Measurements from ENCODE around the gene FZD10. TPM values are rescaled to one million over a fixed set of nuclear protein-coding genes. Genes with fewer than 3 reads are reported as not detected.

Gene FZD10
- polyA plus RNA-seq, 1 donor (not counting 4 experiments of a cell fraction or from before 2014, with no cell fraction given) = 0.55 TPM

DNA sequence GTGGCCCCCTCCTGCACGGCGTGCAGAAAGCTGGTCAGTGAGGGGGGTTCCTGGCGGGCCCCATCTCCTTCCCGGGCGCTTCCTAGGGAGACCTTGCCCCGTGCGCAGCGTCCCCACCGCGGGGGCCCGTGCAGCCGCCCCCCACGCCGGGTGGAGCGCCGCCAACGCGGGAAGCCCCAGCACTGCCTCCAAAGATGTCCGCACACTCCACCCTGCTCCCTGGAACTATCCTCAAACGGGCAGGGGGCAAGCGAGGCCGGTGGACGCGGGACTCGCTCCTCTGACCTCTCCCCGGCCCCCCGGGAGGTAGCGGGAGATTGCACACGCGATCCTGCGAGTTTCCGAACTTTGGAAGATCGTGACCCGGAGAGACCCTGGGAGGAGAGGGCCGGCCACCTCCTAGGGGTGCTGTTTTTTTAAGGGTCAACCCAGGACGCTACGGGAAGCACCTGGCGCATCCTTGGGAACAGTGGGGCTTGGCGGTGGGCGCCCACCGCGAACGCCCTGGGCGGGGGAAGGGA lies 1.5 kb upstream of the FZD10 start:
- Histone ChIP-seq H3K9me1 (ENCODE audit: control insufficient read depth, extremely low read depth, insufficient read depth, low read length) (no peaks in the 10 kb centered on the region), H3K27me3 (ENCODE audit: control insufficient read depth, extremely low read depth, insufficient read depth, low read length) (peaks cover 19% of the 10 kb centered on the region), H3K4me3 (ENCODE audit: control insufficient read depth in 2 of 3, extremely low read depth in 1 of 3, insufficient read depth in 2 of 3, low read depth in 1 of 3, low read length in 3 of 3) (peak overlapping the region; percentile 53 to 86 (median 68)), H3K79me2 (ENCODE audit: control insufficient read depth, insufficient read depth, low read length) (no peaks in the 10 kb centered on the region), H3K9ac (ENCODE audit: control insufficient read depth, extremely low read depth, insufficient read depth, low read length) (peak overlapping the region; percentile 71), H2AFZ (ENCODE audit: control insufficient read depth, low read length) (peak overlapping the region; percentile 42), H3K9me3 (ENCODE audit: control insufficient read depth, low read depth, low read length) (no peaks in the 10 kb centered on the region), H3K27ac (ENCODE audit: control insufficient read depth, insufficient read depth, low read length) (no peak overlapping the region), H3K4me1 (ENCODE audit: control insufficient read depth, extremely low read depth, insufficient read depth, low read length) (peaks cover 3% of the 10 kb centered on the region), H3K36me3 (ENCODE audit: control insufficient read depth in 2 of 2, extremely low read depth in 1 of 2, insufficient read depth in 2 of 2, low read length in 2 of 2) (no peaks in the 10 kb centered on the region), H3K4me2 (ENCODE audit: control insufficient read depth, extremely low read depth, insufficient read depth, low read depth, low read length) (peak overlapping the region; percentile 89), H4K20me1 (ENCODE audit: control insufficient read depth, extremely low read depth, insufficient read depth, low read length) (no peaks in the 10 kb centered on the region)
- TF ChIP-seq EZH2 (IDR thresholded peaks at IDR 0.05; ENCODE audit: low read length) (no peak), CTCF (optimal IDR thresholded peaks at IDR 0.05 in 1 of 3, IDR thresholded peaks at IDR 0.05 in 1 of 3, conservative IDR thresholded peaks at IDR 0.05 in 1 of 3; ENCODE audit: extremely low read depth in 1 of 3, insufficient read depth in 2 of 3, low read length in 3 of 3) (no peak)
- no peak for FAIRE-seq
- dilution Hi-C loops (cut with MboI; ENCODE audit: extremely low pct_ligation_motif_present, low sequenced_read_pairs) = no loop called here
- DNase-seq (ENCODE audit: low read depth, low spot score) = no peak

GRCh38 chr12:130161261-130162243 lies 712 bp upstream of the FZD10 start:
- H3K27me3 ChIP-seq (ENCODE audit: control insufficient read depth, extremely low read depth, insufficient read depth, low read length) = peaks cover 19% of the 10 kb centered on the region
- TF ChIP-seq CTCF (optimal IDR thresholded peaks at IDR 0.05 in 1 of 3, IDR thresholded peaks at IDR 0.05 in 1 of 3, conservative IDR thresholded peaks at IDR 0.05 in 1 of 3; ENCODE audit: extremely low read depth in 1 of 3, insufficient read depth in 2 of 3, low read length in 3 of 3) = no peak
- TF ChIP-seq EZH2 (IDR thresholded peaks at IDR 0.05; ENCODE audit: low read length) = peak; percentile 21
- H3K36me3 ChIP-seq (ENCODE audit: control insufficient read depth in 2 of 2, extremely low read depth in 1 of 2, insufficient read depth in 2 of 2, low read length in 2 of 2) = no peaks in the 10 kb centered on the region

More at GRCh38 chr12:130161261-130162243, 712 bp upstream of the FZD10 start:
- H3K4me2 ChIP-seq (ENCODE audit: control insufficient read depth, extremely low read depth, insufficient read depth, low read depth, low read length) = peak overlapping the region; percentile 89
- peak overlapping the region; percentile 71 for H3K9ac ChIP-seq (ENCODE audit: control insufficient read depth, extremely low read depth, insufficient read depth, low read length)
- H3K27ac ChIP-seq (ENCODE audit: control insufficient read depth, insufficient read depth, low read length) = no peak overlapping the region
- DNase-seq (ENCODE audit: low read depth, low spot score) (no peak), FAIRE-seq (no peak)
- H2AFZ ChIP-seq (ENCODE audit: control insufficient read depth, low read length) = peak overlapping the region; percentile 49
- H4K20me1 ChIP-seq (ENCODE audit: control insufficient read depth, extremely low read depth, insufficient read depth, low read length) = no peaks in the 10 kb centered on the region
- dilution Hi-C loops (cut with MboI; ENCODE audit: extremely low pct_ligation_motif_present, low sequenced_read_pairs) = no loop called here
- H3K9me3 ChIP-seq (ENCODE audit: control insufficient read depth, low read depth, low read length) = no peaks in the 10 kb centered on the region
- H3K4me3 ChIP-seq (ENCODE audit: control insufficient read depth in 2 of 3, extremely low read depth in 1 of 3, insufficient read depth in 2 of 3, low read depth in 1 of 3, low read length in 3 of 3) = peak overlapping the region; percentile 53 to 86 (median 68)
- peaks cover 3% of the 10 kb centered on the region for H3K4me1 ChIP-seq (ENCODE audit: control insufficient read depth, extremely low read depth, insufficient read depth, low read length)
- no peaks in the 10 kb centered on the region for H3K9me1 ChIP-seq (ENCODE audit: control insufficient read depth, extremely low read depth, insufficient read depth, low read length)
- no peaks in the 10 kb centered on the region for H3K79me2 ChIP-seq (ENCODE audit: control insufficient read depth, insufficient read depth, low read length)

Measured in keratinocyte (primary cell).